Loucy (cell line): ENCODE data around the gene COL12A1.

Experiments
- H2AFZ ChIP-seq: fragments of 200-600 bp; sonication (generic); 2 replicates; pipeline ENCODE4 v1.6.0; 2016; ENCODE audit warnings: antibody characterized with exemption, mild to moderate bottlenecking, low read length, moderate library complexity
- H3F3A ChIP-seq: fragments of 200-600 bp; 2 replicates; pipeline ENCODE4 v1.6.0; 2016; ENCODE audit warnings: antibody characterized with exemption, low read depth, mild to moderate bottlenecking
- H3K27me3 ChIP-seq: fragments of 200-600 bp; sonication (generic); 2 replicates; pipeline ENCODE4 v1.6.1; 2014; ENCODE audit warnings: low read length, mild to moderate bottlenecking; ENCODE audit not compliant: insufficient read depth, poor library complexity, severe bottlenecking
- H3K36me3 ChIP-seq: fragments of 200-600 bp; sonication (generic); 2 replicates; pipeline ENCODE4 v1.6.1; 2016; ENCODE audit warnings: low read length; ENCODE audit not compliant: insufficient read depth
- H3K4me1 ChIP-seq: fragments of 200-600 bp; sonication (generic); 2 replicates; pipeline ENCODE4 v1.5.1; 2014; ENCODE audit warnings: low read length, mild to moderate bottlenecking; ENCODE audit not compliant: insufficient read depth, poor library complexity, severe bottlenecking
- H3K4me2 ChIP-seq: fragments of 200-600 bp; sonication (generic); 2 replicates; pipeline ENCODE4 v1.6.0; 2014; ENCODE audit warnings: antibody characterized with exemption, low read length, low read depth, mild to moderate bottlenecking; ENCODE audit not compliant: poor library complexity, severe bottlenecking
- H3K4me3 ChIP-seq: fragments of 200-600 bp; sonication (generic); 2 replicates; pipeline ENCODE4 v1.5.1; 2014; ENCODE audit warnings: low read length, mild to moderate bottlenecking, mixed read lengths; ENCODE audit not compliant: poor library complexity, severe bottlenecking
- H3K79me2 ChIP-seq: fragments of 200-600 bp; sonication (generic); 2 replicates; pipeline ENCODE4 v1.6.1; 2014; ENCODE audit warnings: low read length; ENCODE audit not compliant: insufficient read depth
- H3K9ac ChIP-seq: fragments of 200-600 bp; sonication (generic); 2 replicates; pipeline ENCODE4 v1.6.0; 2014; ENCODE audit warnings: mild to moderate bottlenecking, low read depth, low read length, moderate library complexity; ENCODE audit not compliant: poor library complexity, severe bottlenecking
- H3K9me2 ChIP-seq: fragments of 200-600 bp; sonication (generic); replicated peaks from 2 replicates; pipeline ENCODE4 v1.6.1; 2016; ENCODE audit warnings: low read depth, low read length, mixed read lengths
- H3K9me3 ChIP-seq: fragments of 200-600 bp; sonication (generic); 2 replicates; pipeline ENCODE4 v1.6.1; 2014; ENCODE audit warnings: mild to moderate bottlenecking, antibody characterized with exemption, low read length, low read depth; ENCODE audit not compliant: insufficient read depth
- H4K20me1 ChIP-seq: fragments of 200-600 bp; sonication (generic); 2 replicates; pipeline ENCODE4 v1.6.0; 2014; ENCODE audit warnings: antibody characterized with exemption, low read length, mild to moderate bottlenecking; ENCODE audit not compliant: insufficient read depth, poor library complexity, severe bottlenecking
- CTCF ChIP-seq: fragments of 200-600 bp; sonication (generic); conservative IDR thresholded peaks from 2 replicates; pipeline ENCODE4 v1.5.1; 2014; ENCODE audit warnings: mild to moderate bottlenecking, antibody characterized with exemption, low read length
- EZH2phosphoT487 ChIP-seq: fragments of 200-600 bp; IDR thresholded peaks from 2 replicates; pipeline ENCODE4 v1.6.1; 2018; ENCODE audit warnings: antibody characterized with exemption, mild to moderate bottlenecking, moderate library complexity, borderline replicate concordance

The COL12A1 gene

GRCh38 chr6:75220357-75220756, 14.5 kb upstream of the COL12A1 start:
- H3K9ac ChIP-seq = no peak overlapping the region
- TF ChIP-seq CTCF (no peak), EZH2phosphoT487 (no peak)
- no peaks in the 10 kb centered on the region for H3K4me1 ChIP-seq
- H3K27me3 ChIP-seq = no peaks in the 10 kb centered on the region
- no peaks in the 10 kb centered on the region for H3K79me2 ChIP-seq
- H3K36me3 ChIP-seq = no peaks in the 10 kb centered on the region
- no peaks in the 10 kb centered on the region for H4K20me1 ChIP-seq
- H3K4me2 ChIP-seq = no peak overlapping the region
- H3K9me3 ChIP-seq = no peaks in the 10 kb centered on the region
- no peaks in the 10 kb centered on the region for H3K9me2 ChIP-seq
- H2AFZ ChIP-seq = no peak overlapping the region
- no peaks in the 10 kb centered on the region for H3F3A ChIP-seq
- no peak overlapping the region for H3K4me3 ChIP-seq

GRCh38 chr6:75219263-75219662, 13.4 kb upstream of the COL12A1 start:
- Histone ChIP-seq H3K27me3 (no peaks in the 10 kb centered on the region), H3K36me3 (no peaks in the 10 kb centered on the region), H3F3A (no peaks in the 10 kb centered on the region), H3K4me2 (no peak overlapping the region), H3K79me2 (no peaks in the 10 kb centered on the region), H3K4me1 (no peaks in the 10 kb centered on the region), H3K4me3 (no peak overlapping the region), H3K9me3 (no peaks in the 10 kb centered on the region), H2AFZ (no peak overlapping the region), H3K9me2 (no peaks in the 10 kb centered on the region), H3K9ac (no peak overlapping the region), H4K20me1 (no peaks in the 10 kb centered on the region)
- no peak for TF ChIP-seq EZH2phosphoT487
- TF ChIP-seq CTCF = no peak

- H4K20me1 ChIP-seq = no peaks in the 10 kb centered on the region
- peaks cover 7% of the 10 kb centered on the region for H3K4me1 ChIP-seq
- no peaks in the 10 kb centered on the region for H3K27me3 ChIP-seq
- no peak overlapping the region for H3K4me3 ChIP-seq
- no peak overlapping the region for H2AFZ ChIP-seq
- H3F3A ChIP-seq = no peaks in the 10 kb centered on the region
- no peaks in the 10 kb centered on the region for H3K79me2 ChIP-seq
- no peak overlapping the region for H3K9ac ChIP-seq
- H3K4me2 ChIP-seq = no peak overlapping the region
- TF ChIP-seq CTCF = no peak
- no peak for TF ChIP-seq EZH2phosphoT487
- no peaks in the 10 kb centered on the region for H3K9me2 ChIP-seq
- H3K9me3 ChIP-seq = no peaks in the 10 kb centered on the region
- H3K36me3 ChIP-seq = no peaks in the 10 kb centered on the region
These were observed 11.3 kb upstream of the COL12A1 start for GRCh38 chr6:75217193-75217592.
